Upper lobe of left lung (tissue), 6 donors: ENCODE results near the gene DYNLRB2. TPM values are rescaled to one million over a fixed set of nuclear protein-coding genes. Genes with fewer than 3 reads are reported as not detected.

Experiments
- ATAC-seq, 2 donors: fragments of 200-7000 bp; cut with Tn5 transposase; one replicate each; pipeline ENCODE4 v1.9.1; 2022; ENCODE audit warnings: mild to moderate bottlenecking in 2 of 2, moderate library complexity in 2 of 2; ENCODE audit not compliant: low FRiP score in 2 of 2
- DNase-seq, 2 donors: peaks; one replicate each; pipeline ENCODE4 v3.0.0-alpha.2; 2019 to 2020
- H3K27ac ChIP-seq, 4 donors: fragments of 200-600 bp; sonication (generic); one replicate each; pipeline ENCODE4 v1.5.1; 2016 to 2019
- H3K27me3 ChIP-seq, 4 donors: fragments of 200-600 bp; sonication (generic); one replicate each; pipeline ENCODE4 v1.5.1; 2017 to 2019
- H3K36me3 ChIP-seq, 4 donors: fragments of 200-600 bp; sonication (generic); one replicate each; pipeline ENCODE4 v1.5.1; 2016 to 2019
- H3K4me1 ChIP-seq, 4 donors: fragments of 200-600 bp; sonication (generic); one replicate each; pipeline ENCODE4 v1.5.1; 2018 to 2019
- H3K4me3 ChIP-seq, 4 donors: fragments of 200-600 bp; sonication (generic); one replicate each; pipeline ENCODE4 v1.5.1; 2017 to 2019; ENCODE audit warnings: mild to moderate bottlenecking in 2 of 4, moderate library complexity in 1 of 4
- H3K9me3 ChIP-seq, 4 donors: fragments of 200-600 bp; sonication (generic); one replicate each; pipeline ENCODE4 v1.5.1; 2018 to 2019
- EP300 ChIP-seq, 4 donors: sonication (generic); formaldehyde crosslinking; IDR thresholded peaks; one replicate each; pipeline ENCODE4 v1.5.1; 2017; ENCODE audit warnings: antibody characterized with exemption in 4 of 4, control low read depth in 2 of 4
- POLR2A ChIP-seq, 4 donors: fragments of 450-650 bp; IDR thresholded peaks; one replicate each; pipeline ENCODE4 v1.5.1; 2016 to 2017; ENCODE audit warnings: antibody characterized with exemption in 4 of 4, mild to moderate bottlenecking in 2 of 4
- POLR2AphosphoS5 ChIP-seq, 2 donors: sonication (generic); formaldehyde crosslinking; IDR thresholded peaks; one replicate each; pipeline ENCODE4 v1.5.1; 2017; ENCODE audit warnings: antibody characterized with exemption in 2 of 2
- WGBS, 2 donors: methylation state at CpG; one replicate each; pipeline ENCODE4 v1.1.5; 2017 to 2018; 5-methylcytosine and 5-hydroxymethylcytosine counted together
- total RNA-seq, 6 donors: library from RNA; depleted of rRNA in 4 of 6; stranded (reverse); fragments of >200 nt in 4 of 6; gene quantifications; one replicate each; pipeline versions ENCODE4 v1.1.0 to v1.2.1, GENCODE V29; 2016 to 2021
- TF ChIP-seq, protein P1 (sequence below), 6 experiments: fragments of 450-650 bp in 4 of 6; fragments of 200-600 bp in 2 of 6; sonication (generic) in 2 of 6; IDR thresholded peaks; one replicate each; pipeline ENCODE4 v1.5.1; 2016 to 2019; ENCODE audit warnings: antibody characterized with exemption in 6 of 6
- donor health status: DM: no; HTN: no; CAD: no; lungs with moderate emphysema.
- donor health status: DM: no; HTN: yes; CAD: no; lungs with severe emphysema.

The DYNLRB2 gene
- total RNA-seq, 6 donors from 2014 or later = 1.1 to 39.3 (median 8.0) TPM

DNA sequence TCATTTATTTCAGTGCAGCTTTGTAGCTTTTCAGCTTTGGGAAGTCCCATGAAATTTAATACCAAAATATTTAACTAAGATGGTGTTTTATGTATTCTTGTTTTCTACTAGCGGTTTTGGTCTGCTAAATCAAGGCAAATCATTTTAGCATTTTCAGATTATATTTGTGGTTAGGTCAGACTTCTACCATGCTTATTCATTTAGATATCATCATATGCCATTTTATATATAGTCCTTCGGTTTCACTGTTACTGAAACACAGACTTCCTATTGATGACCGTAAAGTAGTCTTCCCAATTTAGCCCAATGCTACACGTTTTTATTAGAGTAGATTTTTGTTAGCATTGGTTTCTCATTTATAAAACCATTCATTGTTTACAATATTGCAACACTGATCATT is 5.5 kb downstream of the DYNLRB2 start:
- no peak for TF ChIP-seq POLR2AphosphoS5 (IDR thresholded peaks at IDR 0.05)
- TF ChIP-seq EP300 (IDR thresholded peaks at IDR 0.05) = no peak
- no peak overlapping the region for H3K27ac ChIP-seq
- H3K36me3 ChIP-seq = no peaks in the 10 kb centered on the region
- H3K9me3 ChIP-seq = no peaks in the 10 kb centered on the region
- no peak for DNase-seq
- no peak overlapping the region for H3K4me3 ChIP-seq
- H3K4me1 ChIP-seq = peaks cover 0 to 3% (median under 1%) of the 10 kb centered on the region in 4 donors
- H3K27me3 ChIP-seq = no peaks in the 10 kb centered on the region
- no peak for ATAC-seq
- 73 to 74% methylated on average over 4 of the region's 4 CpGs for WGBS, 2 donors

DNA sequence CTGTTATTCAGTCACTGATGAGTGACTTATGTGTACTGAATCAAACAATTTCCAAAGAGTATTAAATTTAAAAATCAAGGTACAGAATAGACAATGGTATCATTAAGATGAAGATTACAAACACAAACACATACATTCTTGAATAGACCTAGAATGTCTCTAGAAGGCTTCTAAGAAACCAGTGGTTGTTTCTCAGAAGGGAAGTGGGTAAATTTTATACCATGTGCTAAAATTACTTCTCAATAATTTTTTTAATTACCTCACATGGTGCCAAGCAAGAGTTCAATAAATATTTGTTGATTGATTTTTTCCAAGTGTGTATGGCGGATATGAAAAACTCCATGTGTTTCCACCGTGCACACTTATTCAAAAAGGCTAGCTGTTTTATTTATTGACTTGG is 6.4 kb downstream of the DYNLRB2 start:
- no peak for DNase-seq
- TF ChIP-seq, protein P1, sequence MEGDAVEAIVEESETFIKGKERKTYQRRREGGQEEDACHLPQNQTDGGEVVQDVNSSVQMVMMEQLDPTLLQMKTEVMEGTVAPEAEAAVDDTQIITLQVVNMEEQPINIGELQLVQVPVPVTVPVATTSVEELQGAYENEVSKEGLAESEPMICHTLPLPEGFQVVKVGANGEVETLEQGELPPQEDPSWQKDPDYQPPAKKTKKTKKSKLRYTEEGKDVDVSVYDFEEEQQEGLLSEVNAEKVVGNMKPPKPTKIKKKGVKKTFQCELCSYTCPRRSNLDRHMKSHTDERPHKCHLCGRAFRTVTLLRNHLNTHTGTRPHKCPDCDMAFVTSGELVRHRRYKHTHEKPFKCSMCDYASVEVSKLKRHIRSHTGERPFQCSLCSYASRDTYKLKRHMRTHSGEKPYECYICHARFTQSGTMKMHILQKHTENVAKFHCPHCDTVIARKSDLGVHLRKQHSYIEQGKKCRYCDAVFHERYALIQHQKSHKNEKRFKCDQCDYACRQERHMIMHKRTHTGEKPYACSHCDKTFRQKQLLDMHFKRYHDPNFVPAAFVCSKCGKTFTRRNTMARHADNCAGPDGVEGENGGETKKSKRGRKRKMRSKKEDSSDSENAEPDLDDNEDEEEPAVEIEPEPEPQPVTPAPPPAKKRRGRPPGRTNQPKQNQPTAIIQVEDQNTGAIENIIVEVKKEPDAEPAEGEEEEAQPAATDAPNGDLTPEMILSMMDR (IDR thresholded peaks at IDR 0.05) = no peak
- TF ChIP-seq POLR2AphosphoS5 (IDR thresholded peaks at IDR 0.05) = no peak
- no peak for TF ChIP-seq EP300 (IDR thresholded peaks at IDR 0.05)
- Histone ChIP-seq H3K36me3 (no peaks in the 10 kb centered on the region), H3K4me3 (no peak overlapping the region), H3K27ac (no peak overlapping the region), H3K4me1 (no peaks in the 10 kb centered on the region), H3K9me3 (no peaks in the 10 kb centered on the region), H3K27me3 (no peaks in the 10 kb centered on the region)
- ATAC-seq = no peak
- 90 to 91% methylated on average over 2 of the region's 2 CpGs for WGBS, 2 donors

DNA sequence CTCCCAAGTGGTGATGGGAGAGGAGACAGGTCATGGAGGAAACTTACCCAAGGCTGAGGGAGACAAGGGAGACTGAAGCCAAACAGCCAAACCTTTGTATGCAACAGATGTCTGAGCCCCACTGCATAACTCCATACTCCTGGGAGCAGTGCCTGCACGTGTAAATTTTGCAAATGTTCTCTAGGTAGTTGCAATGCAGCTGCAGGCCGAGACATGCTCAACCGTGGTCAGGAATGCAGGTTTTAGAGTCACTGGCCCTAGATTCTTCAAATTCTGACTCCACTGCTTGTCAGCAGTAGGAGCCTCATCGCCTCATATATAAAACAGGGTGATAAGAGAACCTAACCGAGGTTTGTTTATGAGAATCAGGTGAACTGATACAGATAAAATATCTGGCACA is 11.5 kb downstream of the DYNLRB2 start:
- no peaks in the 10 kb centered on the region for H3K27me3 ChIP-seq
- H3K4me3 ChIP-seq = no peak overlapping the region
- TF ChIP-seq POLR2AphosphoS5 (IDR thresholded peaks at IDR 0.05) (no peak), EP300 (IDR thresholded peaks at IDR 0.05) (no peak), POLR2A (IDR thresholded peaks at IDR 0.05) (no peak)
- TF ChIP-seq, protein P1 (IDR thresholded peaks at IDR 0.05) = no peak
- no peak overlapping the region for H3K27ac ChIP-seq
- DNase-seq = no peak
- H3K36me3 ChIP-seq = no peaks in the 10 kb centered on the region
- H3K4me1 ChIP-seq = no peaks in the 10 kb centered on the region
- WGBS, 2 donors = 55% methylated on average over 5 of the region's 5 CpGs
- H3K9me3 ChIP-seq = no peaks in the 10 kb centered on the region
- ATAC-seq = no peak

DNA sequence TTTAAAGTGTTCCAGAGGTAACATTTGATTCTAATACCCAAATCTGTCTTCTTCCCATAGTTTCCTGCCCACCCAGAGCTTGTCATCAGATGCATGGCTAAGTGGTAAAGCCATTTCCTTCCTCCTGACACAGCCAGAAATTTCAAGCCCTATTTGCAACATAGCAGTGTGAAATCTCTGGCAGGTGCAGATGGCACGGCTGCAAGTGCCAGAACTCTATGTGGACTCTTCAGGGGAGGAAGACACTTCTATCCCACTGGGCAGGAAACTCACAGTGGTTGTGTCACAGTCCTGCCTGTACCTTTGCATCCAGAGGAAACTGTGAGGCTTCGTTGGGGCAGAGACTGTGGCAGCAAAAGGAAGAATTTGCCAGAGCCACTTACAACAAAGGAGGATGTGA is 13.2 kb downstream of the DYNLRB2 start:
- no peaks in the 10 kb centered on the region for H3K4me1 ChIP-seq
- H3K27me3 ChIP-seq = no peaks in the 10 kb centered on the region
- DNase-seq (no peak), ATAC-seq (no peak)
- no peak overlapping the region for H3K4me3 ChIP-seq
- H3K36me3 ChIP-seq = no peaks in the 10 kb centered on the region
- no peaks in the 10 kb centered on the region for H3K9me3 ChIP-seq
- H3K27ac ChIP-seq = no peak overlapping the region
- no peak for TF ChIP-seq POLR2A (IDR thresholded peaks at IDR 0.05)
- no peak for TF ChIP-seq POLR2AphosphoS5 (IDR thresholded peaks at IDR 0.05)
- TF ChIP-seq, protein P1 (IDR thresholded peaks at IDR 0.05) = no peak
- TF ChIP-seq EP300 (IDR thresholded peaks at IDR 0.05) = no peak
- WGBS, 2 donors = 0 to 30% methylated on average over 1 to 2 of the region's 2 CpGs

DNA sequence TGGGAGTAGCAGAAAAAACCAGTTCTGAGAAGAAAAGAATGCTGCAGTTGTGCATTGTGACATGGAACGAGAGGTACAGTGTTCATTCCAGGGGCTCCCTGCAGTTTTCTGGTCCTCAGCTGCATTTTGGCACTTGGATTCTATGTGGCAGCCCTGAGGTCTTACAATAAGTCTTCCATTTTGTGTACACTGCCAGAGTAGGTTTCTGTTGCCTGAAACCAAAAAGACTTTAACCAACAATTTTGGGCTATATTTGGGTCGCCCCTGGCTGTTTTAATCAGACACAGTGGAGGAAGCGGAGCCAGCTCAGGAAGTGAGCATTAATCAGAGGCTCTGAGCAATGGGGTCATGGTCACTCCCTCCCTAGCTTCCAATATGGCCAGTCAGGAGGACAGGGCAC is 15.7 kb downstream of the DYNLRB2 start:
- TF ChIP-seq, protein P1 (IDR thresholded peaks at IDR 0.05) = no peak
- TF ChIP-seq EP300 (IDR thresholded peaks at IDR 0.05) = no peak
- no peak for TF ChIP-seq POLR2AphosphoS5 (IDR thresholded peaks at IDR 0.05)
- no peak for TF ChIP-seq POLR2A (IDR thresholded peaks at IDR 0.05)
- Histone ChIP-seq H3K36me3 (no peaks in the 10 kb centered on the region), H3K9me3 (no peaks in the 10 kb centered on the region), H3K4me3 (no peak overlapping the region), H3K27me3 (no peaks in the 10 kb centered on the region), H3K4me1 (no peaks in the 10 kb centered on the region), H3K27ac (no peak overlapping the region)
- no peak for ATAC-seq
- no peak for DNase-seq
- WGBS, 2 donors = 36 to 47% methylated on average over 3 of the region's 3 CpGs
